Peyer's patch (tissue), 4 donors: ENCODE data around the gene ORAI3. TPM values are rescaled to one million over a fixed set of nuclear protein-coding genes. Genes with fewer than 3 reads are reported as not detected.

Experiments used
- DNase-seq, 3 donors: peaks; one replicate each; pipeline ENCODE4 v3.0.0-alpha.2; 2017 to 2019
- H3K27ac ChIP-seq, 4 donors: fragments of 200-600 bp; sonication (generic); one replicate each; pipeline ENCODE4 v1.5.1; 2016 to 2019
- H3K27me3 ChIP-seq, 2 donors: fragments of 200-600 bp; sonication (generic); one replicate each; pipeline ENCODE4 v1.5.1; 2019
- H3K36me3 ChIP-seq, 3 donors: fragments of 200-600 bp; sonication (generic); one replicate each; pipeline ENCODE4 v1.5.1; 2016 to 2019
- H3K4me1 ChIP-seq, 4 donors: fragments of 200-600 bp; sonication (generic); one replicate each; pipeline ENCODE4 v1.5.1; 2016 to 2019
- H3K4me3 ChIP-seq, 4 donors: fragments of 200-600 bp; sonication (generic); 1 replicate in 3 of 4; 2 replicates in 1 of 4; pipeline ENCODE4 v1.5.1; 2016 to 2019; ENCODE audit warnings: mild to moderate bottlenecking in 1 of 4
- H3K9me3 ChIP-seq, 4 donors: fragments of 200-600 bp; sonication (generic); one replicate each; pipeline ENCODE4 v1.5.1; 2016 to 2019; ENCODE audit warnings: mild to moderate bottlenecking in 1 of 4
- POLR2A ChIP-seq, 2 donors: fragments of 450-650 bp; IDR thresholded peaks; one replicate each; pipeline ENCODE4 v1.5.1; 2017; ENCODE audit warnings: antibody characterized with exemption in 2 of 2, mild to moderate bottlenecking in 2 of 2, moderate library complexity in 2 of 2
- total RNA-seq, 4 donors: library from RNA; depleted of rRNA; stranded (reverse); fragments of >200 nt; gene quantifications; one replicate each; pipeline ENCODE4 v1.1.0, GENCODE V29; 2016
- TF ChIP-seq, protein P1 (sequence below), 6 experiments: fragments of 450-650 bp in 4 of 6; fragments of 200-600 bp in 2 of 6; sonication (generic) in 1 of 6; IDR thresholded peaks; one replicate each; pipeline ENCODE4 v1.5.1; 2017 to 2019; ENCODE audit warnings: antibody characterized with exemption in 6 of 6, mild to moderate bottlenecking in 3 of 6, moderate library complexity in 1 of 6

ORAI3 gene
- total RNA-seq, 4 donors from 2014 or later: 10.7 to 25.0 (median 20.3) TPM

GRCh38 chr16:30924076-30924912 lies 24.6 kb upstream of the ORAI3 start:
- DNase-seq: no peak
- no peaks in the 10 kb centered on the region for H3K27me3 ChIP-seq
- no peak for TF ChIP-seq POLR2A (IDR thresholded peaks at IDR 0.05)
- TF ChIP-seq, protein P1, sequence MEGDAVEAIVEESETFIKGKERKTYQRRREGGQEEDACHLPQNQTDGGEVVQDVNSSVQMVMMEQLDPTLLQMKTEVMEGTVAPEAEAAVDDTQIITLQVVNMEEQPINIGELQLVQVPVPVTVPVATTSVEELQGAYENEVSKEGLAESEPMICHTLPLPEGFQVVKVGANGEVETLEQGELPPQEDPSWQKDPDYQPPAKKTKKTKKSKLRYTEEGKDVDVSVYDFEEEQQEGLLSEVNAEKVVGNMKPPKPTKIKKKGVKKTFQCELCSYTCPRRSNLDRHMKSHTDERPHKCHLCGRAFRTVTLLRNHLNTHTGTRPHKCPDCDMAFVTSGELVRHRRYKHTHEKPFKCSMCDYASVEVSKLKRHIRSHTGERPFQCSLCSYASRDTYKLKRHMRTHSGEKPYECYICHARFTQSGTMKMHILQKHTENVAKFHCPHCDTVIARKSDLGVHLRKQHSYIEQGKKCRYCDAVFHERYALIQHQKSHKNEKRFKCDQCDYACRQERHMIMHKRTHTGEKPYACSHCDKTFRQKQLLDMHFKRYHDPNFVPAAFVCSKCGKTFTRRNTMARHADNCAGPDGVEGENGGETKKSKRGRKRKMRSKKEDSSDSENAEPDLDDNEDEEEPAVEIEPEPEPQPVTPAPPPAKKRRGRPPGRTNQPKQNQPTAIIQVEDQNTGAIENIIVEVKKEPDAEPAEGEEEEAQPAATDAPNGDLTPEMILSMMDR (IDR thresholded peaks at IDR 0.05): no peak
- H3K36me3 ChIP-seq: no peaks in the 10 kb centered on the region
- H3K4me1 ChIP-seq: peaks cover 0 to 31% (median 5%) of the 10 kb centered on the region in 4 donors
- H3K27ac ChIP-seq: peak overlapping the region; percentile 63 to 95 (median 92)
- H3K9me3 ChIP-seq: no peaks in the 10 kb centered on the region
- peak overlapping the region; percentile 53 to 93 (median 79) for H3K4me3 ChIP-seq

DNA sequence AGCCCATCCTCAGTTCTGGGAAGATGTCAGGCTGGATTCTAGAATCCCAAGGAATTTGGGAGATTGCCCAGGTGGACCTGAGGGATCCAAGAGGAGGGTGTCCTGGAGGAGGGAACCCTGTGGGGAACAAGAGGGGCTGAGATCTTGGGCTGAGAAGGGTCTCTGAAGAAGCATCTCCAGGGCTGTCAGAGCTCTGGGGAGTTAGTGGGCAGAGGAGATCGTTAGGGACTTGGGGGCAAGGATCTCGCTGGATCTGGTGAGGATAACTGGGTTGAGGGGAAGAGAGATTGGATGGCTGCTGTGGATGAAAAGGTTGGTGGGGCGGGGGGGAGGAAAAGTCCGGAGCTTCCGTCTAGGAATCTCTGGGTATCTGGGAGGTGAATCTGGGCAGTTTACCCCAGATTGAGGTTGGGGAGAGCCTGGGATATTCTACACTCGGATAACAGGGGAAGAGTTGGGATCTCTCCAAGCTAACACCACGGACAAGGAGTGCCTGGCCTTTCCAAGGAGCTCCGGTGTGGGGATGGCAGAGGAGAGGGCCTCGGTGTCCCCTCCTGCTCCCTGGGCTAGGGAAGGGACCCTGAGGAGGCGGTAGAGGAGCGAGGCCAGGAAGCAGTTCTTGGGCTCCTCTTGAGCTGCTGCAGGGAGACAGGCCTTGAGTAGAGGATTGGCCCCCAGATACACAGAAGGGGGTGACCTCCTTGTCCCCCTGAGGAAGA lies 23.8 kb upstream of the ORAI3 start:
- H3K27ac ChIP-seq: peak overlapping the region in 3 of 4 donors; percentile 63 to 94 (median 89)

DNA sequence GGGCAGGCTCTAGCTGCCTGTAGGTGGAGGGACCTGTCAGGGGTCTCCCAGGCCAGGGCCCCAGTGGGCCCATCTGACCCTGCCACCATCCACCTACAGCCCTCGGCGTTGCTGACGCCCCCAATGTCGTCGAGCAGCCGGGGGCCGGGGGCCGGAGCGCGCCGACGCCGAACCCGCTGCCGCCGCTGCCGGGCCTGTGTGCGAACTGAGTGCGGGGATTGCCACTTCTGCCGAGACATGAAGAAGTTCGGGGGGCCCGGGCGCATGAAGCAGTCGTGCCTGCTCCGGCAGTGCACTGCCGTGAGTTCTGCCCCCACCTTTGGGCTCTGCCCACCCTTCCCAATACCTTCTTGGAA lies 23.3 kb upstream of the ORAI3 start:
- H3K27me3 ChIP-seq: no peaks in the 10 kb centered on the region
- peaks cover 0 to 31% (median 5%) of the 10 kb centered on the region in 4 donors for H3K4me1 ChIP-seq
- no peaks in the 10 kb centered on the region for H3K9me3 ChIP-seq
- no peak overlapping the region for H3K27ac ChIP-seq
- no peak for DNase-seq
- H3K4me3 ChIP-seq: no peak overlapping the region
- peaks cover 0 to 10% (median 0%) of the 10 kb centered on the region in 3 donors for H3K36me3 ChIP-seq
- TF ChIP-seq, protein P1 (IDR thresholded peaks at IDR 0.05): no peak
- TF ChIP-seq POLR2A (IDR thresholded peaks at IDR 0.05): no peak

More for the DNA sequence above, 23.8 kb upstream of the ORAI3 start:
- H3K4me1 ChIP-seq: peaks cover 0 to 31% (median 5%) of the 10 kb centered on the region in 4 donors
- H3K27me3 ChIP-seq: no peaks in the 10 kb centered on the region
- no peak for DNase-seq
- H3K36me3 ChIP-seq: peaks cover 0 to 5% (median 0%) of the 10 kb centered on the region in 3 donors
- peak overlapping the region in 1 of 4 donors; percentile 93 for H3K4me3 ChIP-seq
- no peaks in the 10 kb centered on the region for H3K9me3 ChIP-seq
- TF ChIP-seq, protein P1 (IDR thresholded peaks at IDR 0.05): no peak
- TF ChIP-seq POLR2A (IDR thresholded peaks at IDR 0.05): no peak

- Histone ChIP-seq H3K4me3 (no peak overlapping the region), H3K27me3 (no peaks in the 10 kb centered on the region), H3K27ac (no peak overlapping the region), H3K36me3 (peaks cover 0 to 16% (median 0%) of the 10 kb centered on the region in 3 donors), H3K4me1 (peaks cover 0 to 31% (median 5%) of the 10 kb centered on the region in 4 donors), H3K9me3 (no peaks in the 10 kb centered on the region)
- DNase-seq: no peak
- TF ChIP-seq POLR2A (IDR thresholded peaks at IDR 0.05): no peak
- TF ChIP-seq, protein P1 (IDR thresholded peaks at IDR 0.05): no peak
Observed at GRCh38 chr16:30925995-30926811, 22.7 kb upstream of the ORAI3 start.
